CD4-positive, CD25-positive, alpha-beta regulatory T cell (primary cell): Measurements from ENCODE around the gene CARD9. TPM values are rescaled to one million over a fixed set of nuclear protein-coding genes. Genes with fewer than 3 reads are reported as not detected.

ENCODE experiments used
- ATAC-seq, 2 donors: fragments of 150-1000 bp; cut with Tn5 transposase; one replicate each; pipeline ENCODE4 v1.10.0; 2021; ENCODE audit warnings: low read depth in 2 of 2, moderate number of reproducible peaks in 2 of 2, moderate library complexity in 1 of 2
- DNase-seq, 3 donors: peaks; one replicate each; pipeline versions ENCODE4 v3.0.0 to v3.0.0-alpha.2; 2012 to 2022; ENCODE audit warnings: mixed read lengths in 1 of 3
- H3K27ac ChIP-seq: one replicate; pipeline ENCODE4 v1.7.0; 2013; ENCODE audit warnings: mild to moderate bottlenecking, low read length; ENCODE audit not compliant: insufficient read depth, poor library complexity, severe bottlenecking
- H3K27me3 ChIP-seq: one replicate; pipeline ENCODE4 v1.7.0; 2013; ENCODE audit warnings: low read length; ENCODE audit not compliant: control insufficient read depth, insufficient read depth
- H3K36me3 ChIP-seq: one replicate; pipeline ENCODE4 v1.7.0; 2013; ENCODE audit warnings: mild to moderate bottlenecking, low read length, moderate library complexity; ENCODE audit not compliant: control insufficient read depth, insufficient read depth
- H3K4me1 ChIP-seq: 2 replicates; pipeline ENCODE4 v1.7.0; 2013; ENCODE audit warnings: mild to moderate bottlenecking, low read length; ENCODE audit not compliant: insufficient read depth, control insufficient read depth, poor library complexity, severe bottlenecking
- H3K4me3 ChIP-seq: one replicate; pipeline ENCODE4 v1.7.0; 2013; ENCODE audit warnings: low read depth, mild to moderate bottlenecking, low read length, moderate library complexity
- H3K9me3 ChIP-seq, 2 experiments: 1 replicate in 1 of 2; 2 replicates in 1 of 2; pipeline ENCODE4 v1.7.0; 2013; ENCODE audit warnings: low read length in 2 of 2, mild to moderate bottlenecking in 1 of 2, moderate library complexity in 1 of 2; ENCODE audit not compliant: control insufficient read depth in 2 of 2
- H3K27ac Mint-ChIP-seq, 3 donors: one replicate each; pipeline ENCODE4 v1.8.0; 2020 to 2022; ENCODE audit warnings: mild to moderate bottlenecking in 3 of 3, mixed read lengths in 3 of 3, moderate library complexity in 2 of 3
- H3K27me3 Mint-ChIP-seq: one replicate; pipeline ENCODE4 v1.8.0; 2022; ENCODE audit warnings: mild to moderate bottlenecking, mixed read lengths
- H3K36me3 Mint-ChIP-seq: one replicate; pipeline ENCODE4 v1.8.0; 2020; ENCODE audit warnings: mixed read lengths
- H3K4me1 Mint-ChIP-seq, 4 donors: one replicate each; pipeline ENCODE4 v1.8.0; 2020 to 2022; ENCODE audit warnings: mixed read lengths in 4 of 4, mild to moderate bottlenecking in 1 of 4
- H3K4me3 Mint-ChIP-seq, 4 donors: one replicate each; pipeline ENCODE4 v1.8.0; 2020 to 2022; ENCODE audit warnings: mild to moderate bottlenecking in 4 of 4, mixed read lengths in 4 of 4, moderate library complexity in 3 of 4
- H3K9me3 Mint-ChIP-seq, 7 donors: one replicate each; pipeline ENCODE4 v1.8.0; 2020 to 2022; ENCODE audit warnings: mixed read lengths in 7 of 7, mild to moderate bottlenecking in 3 of 7, moderate library complexity in 2 of 7
- polyA plus RNA-seq, 4 donors: library from polyadenylated mRNA; unstranded; fragments of 300-500 nt; fragmentation: Illumina TruSeq; gene quantifications; one replicate each; pipeline ENCODE4 v1.2.3, GENCODE V29; 2021
- total RNA-seq: library from RNA; stranded (reverse); gene quantifications from one replicate; pipeline ENCODE4 v1.2.3, GENCODE V29; 2022

Gene CARD9
- total and polyA plus RNA-seq, 5 donors from 2014 or later = 0.23 to 0.82 (median 0.35) TPM

DNA sequence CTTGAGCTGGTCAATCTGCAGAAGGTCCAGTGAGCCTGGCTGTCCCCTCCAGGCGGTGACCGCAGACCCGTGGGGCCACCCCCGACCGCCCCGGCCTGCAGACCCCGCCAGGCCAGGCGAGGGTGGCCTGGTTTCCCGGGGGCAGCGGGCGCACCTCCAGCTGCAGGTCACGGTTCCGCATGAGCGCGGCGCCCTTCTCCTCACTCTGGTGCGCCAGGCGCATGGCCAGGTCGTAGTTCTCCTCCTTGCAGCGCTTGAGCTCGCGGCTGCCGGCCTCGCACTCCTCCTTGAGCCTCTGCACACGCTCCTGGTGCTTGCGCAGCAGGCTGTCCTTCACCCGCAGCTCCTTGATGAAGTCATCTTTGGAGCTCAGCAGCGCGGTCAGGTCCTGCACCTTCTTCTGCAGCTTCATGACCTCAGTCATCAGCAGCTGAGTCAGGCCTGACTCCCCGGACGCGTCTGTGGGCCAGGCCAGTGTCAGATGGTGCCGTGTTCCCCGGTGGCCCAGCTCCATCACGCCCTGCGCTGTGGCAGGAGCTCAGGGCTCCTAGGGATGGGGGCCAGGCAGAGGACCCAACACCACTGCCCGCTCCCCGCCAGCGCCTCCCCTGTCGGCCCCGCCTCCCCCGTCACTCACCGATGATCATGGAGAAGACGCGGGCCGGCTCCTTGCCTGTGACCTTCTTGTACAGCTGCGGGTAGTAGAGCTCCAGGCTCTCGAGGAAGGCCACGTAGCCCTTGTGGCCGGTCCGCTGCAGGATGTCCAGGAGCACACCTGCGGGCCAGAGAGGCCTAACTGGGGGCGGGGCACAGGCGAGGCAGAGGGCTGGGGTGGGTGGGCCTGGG is 2.6 kb downstream of the CARD9 start:
- no peaks in the 10 kb centered on the region for H3K36me3 ChIP-seq
- H3K27ac Mint-ChIP-seq = no peak overlapping the region
- no peak for ATAC-seq

DNA sequence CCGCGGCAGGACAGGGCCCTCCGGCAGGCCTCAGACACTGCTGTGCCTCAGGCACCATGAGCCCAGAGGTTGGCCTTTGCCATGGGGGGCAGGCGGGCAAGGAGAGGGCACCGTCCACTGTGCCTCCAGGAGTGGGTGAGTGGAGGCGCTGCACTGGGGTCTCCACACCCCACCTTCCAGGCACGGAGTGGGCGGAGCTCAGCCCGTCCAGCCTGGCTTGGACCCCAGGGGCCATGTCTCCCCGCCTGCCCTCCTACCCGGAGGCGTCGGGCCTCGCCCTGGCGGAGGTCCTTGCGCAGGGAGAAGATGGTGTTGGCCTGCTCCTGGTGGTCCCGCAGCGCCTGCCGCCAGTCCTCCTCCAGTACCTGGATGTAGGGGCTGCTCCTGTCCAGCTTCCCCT is 3.4 kb downstream of the CARD9 start:
- no peaks in the 10 kb centered on the region for H3K9me3 Mint-ChIP-seq

More for the DNA sequence above, 2.6 kb downstream of the CARD9 start:
- Histone ChIP-seq H3K27me3 (no peaks in the 10 kb centered on the region), H3K4me3 (no peak overlapping the region), H3K4me1 (peaks cover 8% of the 10 kb centered on the region), H3K9me3 (no peaks in the 10 kb centered on the region), H3K27ac (no peak overlapping the region)
- Mint-ChIP-seq H3K4me3 (no peak overlapping the region), H3K4me1 (no peaks in the 10 kb centered on the region), H3K27me3 (peaks cover 4% of the 10 kb centered on the region), H3K36me3 (no peaks in the 10 kb centered on the region), H3K9me3 (no peaks in the 10 kb centered on the region)
- DNase-seq = no peak

GRCh38 chr9:136368190-136368589 is 5.3 kb downstream of the CARD9 start:
- Mint-ChIP-seq H3K9me3 (no peaks in the 10 kb centered on the region), H3K4me1 (no peaks in the 10 kb centered on the region), H3K27me3 (peaks cover 5% of the 10 kb centered on the region)

More for the DNA sequence above, 3.4 kb downstream of the CARD9 start:
- no peaks in the 10 kb centered on the region for H3K36me3 ChIP-seq
- Mint-ChIP-seq H3K36me3 (no peaks in the 10 kb centered on the region), H3K27ac (no peak overlapping the region), H3K4me3 (peak overlapping the region in 1 of 4 donors; percentile 35), H3K4me1 (no peaks in the 10 kb centered on the region), H3K27me3 (peaks cover 5% of the 10 kb centered on the region)
- ATAC-seq (no peak), DNase-seq (no peak)
- H3K27ac ChIP-seq = no peak overlapping the region
- H3K27me3 ChIP-seq = no peaks in the 10 kb centered on the region
- peaks cover 8% of the 10 kb centered on the region for H3K4me1 ChIP-seq
- no peaks in the 10 kb centered on the region for H3K9me3 ChIP-seq
- no peak overlapping the region for H3K4me3 ChIP-seq

GRCh38 chr9:136367296-136368145 is 5.9 kb downstream of the CARD9 start:
- Mint-ChIP-seq H3K9me3 (no peaks in the 10 kb centered on the region), H3K4me1 (peaks cover 0 to 3% (median 0%) of the 10 kb centered on the region in 4 donors), H3K4me3 (peak overlapping the region in 1 of 4 donors; percentile 43), H3K27me3 (peaks cover 5% of the 10 kb centered on the region), H3K36me3 (no peaks in the 10 kb centered on the region), H3K27ac (no peak overlapping the region)
- Histone ChIP-seq H3K4me1 (peaks cover 4% of the 10 kb centered on the region), H3K36me3 (no peaks in the 10 kb centered on the region), H3K27me3 (no peaks in the 10 kb centered on the region), H3K9me3 (no peaks in the 10 kb centered on the region), H3K4me3 (no peak overlapping the region), H3K27ac (no peak overlapping the region)
- ATAC-seq (no peak), DNase-seq (no peak)

More at GRCh38 chr9:136368190-136368589, 5.3 kb downstream of the CARD9 start:
- DNase-seq = no peak
- Histone ChIP-seq H3K4me3 (no peak overlapping the region), H3K36me3 (no peaks in the 10 kb centered on the region), H3K4me1 (peaks cover 8% of the 10 kb centered on the region), H3K27me3 (no peaks in the 10 kb centered on the region), H3K27ac (no peak overlapping the region), H3K9me3 (no peaks in the 10 kb centered on the region)
- ATAC-seq = no peak
- Mint-ChIP-seq H3K4me3 (peak overlapping the region in 1 of 4 donors; percentile 15), H3K27ac (no peak overlapping the region), H3K36me3 (no peaks in the 10 kb centered on the region)

- no peak overlapping the region for H3K27ac Mint-ChIP-seq
- H3K27me3 Mint-ChIP-seq = peaks cover 5% of the 10 kb centered on the region
- no peaks in the 10 kb centered on the region for H3K9me3 Mint-ChIP-seq
- Histone ChIP-seq H3K4me3 (no peak overlapping the region), H3K9me3 (no peaks in the 10 kb centered on the region), H3K4me1 (no peaks in the 10 kb centered on the region), H3K27ac (no peak overlapping the region), H3K27me3 (no peaks in the 10 kb centered on the region), H3K36me3 (no peaks in the 10 kb centered on the region)
- DNase-seq (no peak), ATAC-seq (no peak)
- peaks cover 0 to 4% (median 0%) of the 10 kb centered on the region in 4 donors for H3K4me1 Mint-ChIP-seq
- no peaks in the 10 kb centered on the region for H3K36me3 Mint-ChIP-seq
- H3K4me3 Mint-ChIP-seq = no peak overlapping the region
Measured at GRCh38 chr9:136366826-136367225, 6.6 kb downstream of the CARD9 start.

- no peak overlapping the region for H3K27ac ChIP-seq
- ATAC-seq (no peak), DNase-seq (no peak)
- Mint-ChIP-seq H3K36me3 (no peaks in the 10 kb centered on the region), H3K27me3 (peaks cover 5% of the 10 kb centered on the region), H3K9me3 (no peaks in the 10 kb centered on the region), H3K4me1 (peaks cover 0 to 4% (median 0%) of the 10 kb centered on the region in 4 donors), H3K27ac (peak overlapping the region in 1 of 3 donors; percentile 52), H3K4me3 (no peak overlapping the region)
- H3K9me3 ChIP-seq = no peaks in the 10 kb centered on the region
- H3K4me3 ChIP-seq = no peak overlapping the region
- no peaks in the 10 kb centered on the region for H3K4me1 ChIP-seq
- no peaks in the 10 kb centered on the region for H3K36me3 ChIP-seq
- no peaks in the 10 kb centered on the region for H3K27me3 ChIP-seq
Measured at GRCh38 chr9:136365775-136366222, 7.7 kb downstream of the CARD9 start.

DNA sequence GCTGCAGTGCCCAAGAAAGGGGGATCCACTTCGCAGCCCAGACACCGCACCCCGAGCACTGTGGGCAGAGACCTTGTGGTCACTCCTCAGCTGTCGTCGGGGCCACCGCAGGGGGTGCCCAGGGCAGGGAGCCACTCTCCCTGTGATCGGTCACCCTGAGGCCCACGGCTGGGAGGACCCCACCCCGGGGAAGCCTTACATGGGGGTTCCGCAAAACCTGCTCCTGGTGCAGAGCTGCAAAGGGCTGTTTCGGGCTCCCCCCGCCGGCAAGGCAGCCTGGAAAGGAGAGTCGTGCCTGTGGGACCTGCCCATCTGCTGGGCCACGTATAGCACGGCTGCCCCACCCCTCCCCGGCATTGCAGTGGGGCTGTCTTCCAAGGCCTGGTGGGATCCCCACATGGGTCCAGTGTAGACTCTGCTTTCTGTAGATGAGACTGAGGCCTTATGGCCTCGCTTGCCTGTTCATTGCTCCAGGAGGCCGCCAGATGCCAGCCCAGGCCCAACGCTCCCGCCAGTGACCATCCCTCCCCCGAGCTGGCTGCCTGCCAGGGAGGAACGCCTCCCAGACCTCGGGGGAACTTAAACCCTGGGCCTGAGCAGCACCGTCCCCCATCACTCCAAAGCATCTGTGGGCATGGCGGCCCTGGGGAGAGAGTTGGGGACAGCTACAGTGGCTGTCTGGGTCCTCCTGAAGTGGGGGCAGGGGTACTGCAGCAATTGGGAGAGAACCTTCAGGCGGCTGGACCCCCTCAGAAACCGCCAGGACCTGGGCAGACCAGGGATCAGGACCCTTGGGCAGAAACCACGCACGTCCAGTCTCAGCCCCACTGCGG is 8.3 kb downstream of the CARD9 start:
- Mint-ChIP-seq H3K27ac (no peak overlapping the region), H3K27me3 (peaks cover 5% of the 10 kb centered on the region), H3K36me3 (no peaks in the 10 kb centered on the region), H3K9me3 (no peaks in the 10 kb centered on the region), H3K4me3 (peak overlapping the region in 1 of 4 donors; percentile 38), H3K4me1 (peaks cover 0 to 4% (median 0%) of the 10 kb centered on the region in 4 donors)
- Histone ChIP-seq H3K9me3 (no peaks in the 10 kb centered on the region), H3K27ac (no peak overlapping the region), H3K27me3 (no peaks in the 10 kb centered on the region), H3K4me3 (no peak overlapping the region), H3K36me3 (no peaks in the 10 kb centered on the region), H3K4me1 (no peaks in the 10 kb centered on the region)
- no peak for DNase-seq
- no peak for ATAC-seq
